Stomach (tissue), 9 donors: ENCODE data around the gene PTPRD. TPM values are rescaled to one million over a fixed set of nuclear protein-coding genes. Genes with fewer than 3 reads are reported as not detected.

Source experiments
- DNase-seq, 2 donors: peaks; one replicate each; pipeline versions ENCODE4 v3.0.0 to v3.0.0-alpha.2; 2013 to 2019
- H3K27ac ChIP-seq, 5 donors: fragments of 200-600 bp in 4 of 5; sonication (generic) in 4 of 5; one replicate each; pipeline ENCODE4 v1.5.1; 2013 to 2019; ENCODE audit warnings: mild to moderate bottlenecking in 1 of 5, moderate library complexity in 1 of 5
- H3K27me3 ChIP-seq, 3 donors: fragments of 200-600 bp; sonication (generic); one replicate each; pipeline ENCODE4 v1.5.1; 2017 to 2019; ENCODE audit warnings: mixed run types in 1 of 3
- H3K36me3 ChIP-seq, 4 donors: fragments of 200-600 bp; sonication (generic); 1 replicate in 3 of 4; 2 replicates in 1 of 4; pipeline ENCODE4 v1.5.1; 2016 to 2019
- H3K4me1 ChIP-seq, 4 donors: fragments of 200-600 bp; sonication (generic); one replicate each; pipeline ENCODE4 v1.5.1; 2016 to 2019
- H3K4me3 ChIP-seq, 4 donors: fragments of 200-600 bp; sonication (generic) in 3 of 4; one replicate each; pipeline ENCODE4 v1.5.1; 2016 to 2019; ENCODE audit warnings: mild to moderate bottlenecking in 1 of 4
- H3K9me3 ChIP-seq, 4 donors: fragments of 200-600 bp; sonication (generic); one replicate each; pipeline ENCODE4 v1.5.1; 2016 to 2019
- EP300 ChIP-seq: sonication (generic); formaldehyde crosslinking; IDR thresholded peaks from one replicate; pipeline ENCODE4 v1.6.1; 2017; ENCODE audit warnings: antibody characterized with exemption
- POLR2A ChIP-seq, 4 donors: fragments of 450-650 bp; IDR thresholded peaks; one replicate each; pipeline ENCODE4 v1.6.1; 2016; ENCODE audit warnings: antibody characterized with exemption in 4 of 4, control low read depth in 2 of 4, mild to moderate bottlenecking in 1 of 4, moderate library complexity in 1 of 4
- POLR2AphosphoS5 ChIP-seq, 3 donors: sonication (generic); formaldehyde crosslinking; IDR thresholded peaks; one replicate each; pipeline ENCODE4 v1.6.1; 2016; ENCODE audit warnings: antibody characterized with exemption in 3 of 3
- WGBS, 5 donors: extraction: QIAGEN DNeasy Blood & Tissue Kit in 3 of 5; methylation state at CpG; one replicate each; pipeline versions ENCODE4 v1.1.5 to v1.1.7; 2013 to 2018; 5-methylcytosine and 5-hydroxymethylcytosine counted together
- intact Hi-C: fragments of 100-400 bp; cut with DNase I; formaldehyde crosslinking; loops from one replicate; pipeline ENCODE4 v1.15.1; 2023; ENCODE audit warnings: low total_unique reads
- polyA plus RNA-seq, 3 donors: library from polyadenylated mRNA; stranded (reverse); fragments of 200-250 nt; gene quantifications; one replicate each; pipeline ENCODE4 v1.2.3, GENCODE V29; 2013
- total RNA-seq, 5 donors: library from RNA; depleted of rRNA; stranded (reverse); fragments of >200 nt; gene quantifications; one replicate each; pipeline versions ENCODE4 v1.1.0 to v1.2.3, GENCODE V29; 2014 to 2016
- TF ChIP-seq, protein P1 (sequence below), 7 experiments: fragments of 450-650 bp in 4 of 7; fragments of 200-600 bp in 3 of 7; sonication (generic) in 3 of 7; IDR thresholded peaks; one replicate each; pipeline ENCODE4 v1.5.1; 2016 to 2019; ENCODE audit warnings: antibody characterized with exemption in 7 of 7, control low read depth in 2 of 7, mild to moderate bottlenecking in 1 of 7
- donor health status: healthy with polysubstance abuse.
- donor health status: Bipolar disorder and iron deficiency.
- donor health status: healthy.

PTPRD gene
- total and polyA plus RNA-seq, 8 donors, result 0.12 to 53.1 (median 1.2) TPM

DNA sequence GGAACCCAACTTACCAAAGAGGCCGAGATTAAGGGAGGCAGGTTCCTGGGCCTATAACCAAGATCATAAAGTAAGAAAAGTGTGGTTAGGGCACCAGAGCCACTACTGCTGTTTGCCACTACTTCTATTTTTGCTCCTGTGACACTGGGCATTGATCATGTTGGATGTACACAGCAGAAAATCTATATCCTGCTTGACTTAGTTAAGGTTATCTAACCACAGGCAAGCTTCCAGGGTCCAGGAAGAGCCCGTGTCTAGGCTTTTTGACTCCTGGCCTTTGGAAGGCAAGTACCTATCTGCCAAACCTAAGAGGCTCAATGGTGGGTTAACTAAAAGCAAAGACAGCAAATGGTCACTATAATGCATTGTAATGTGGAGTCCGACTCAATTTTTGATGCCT, 2315.8 kb downstream of the PTPRD start:
- no peak for DNase-seq
- WGBS, 5 donors, result 73 to 88% (median 75%) methylated on average over 3 of the region's 3 CpGs
- no peaks in the 10 kb centered on the region for H3K27me3 ChIP-seq
- intact Hi-C loops, result no loop called here
- H3K36me3 ChIP-seq, result no peaks in the 10 kb centered on the region
- no peak overlapping the region for H3K27ac ChIP-seq
- no peak overlapping the region for H3K4me3 ChIP-seq
- H3K9me3 ChIP-seq, result no peaks in the 10 kb centered on the region
- TF ChIP-seq, protein P1, sequence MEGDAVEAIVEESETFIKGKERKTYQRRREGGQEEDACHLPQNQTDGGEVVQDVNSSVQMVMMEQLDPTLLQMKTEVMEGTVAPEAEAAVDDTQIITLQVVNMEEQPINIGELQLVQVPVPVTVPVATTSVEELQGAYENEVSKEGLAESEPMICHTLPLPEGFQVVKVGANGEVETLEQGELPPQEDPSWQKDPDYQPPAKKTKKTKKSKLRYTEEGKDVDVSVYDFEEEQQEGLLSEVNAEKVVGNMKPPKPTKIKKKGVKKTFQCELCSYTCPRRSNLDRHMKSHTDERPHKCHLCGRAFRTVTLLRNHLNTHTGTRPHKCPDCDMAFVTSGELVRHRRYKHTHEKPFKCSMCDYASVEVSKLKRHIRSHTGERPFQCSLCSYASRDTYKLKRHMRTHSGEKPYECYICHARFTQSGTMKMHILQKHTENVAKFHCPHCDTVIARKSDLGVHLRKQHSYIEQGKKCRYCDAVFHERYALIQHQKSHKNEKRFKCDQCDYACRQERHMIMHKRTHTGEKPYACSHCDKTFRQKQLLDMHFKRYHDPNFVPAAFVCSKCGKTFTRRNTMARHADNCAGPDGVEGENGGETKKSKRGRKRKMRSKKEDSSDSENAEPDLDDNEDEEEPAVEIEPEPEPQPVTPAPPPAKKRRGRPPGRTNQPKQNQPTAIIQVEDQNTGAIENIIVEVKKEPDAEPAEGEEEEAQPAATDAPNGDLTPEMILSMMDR (IDR thresholded peaks at IDR 0.05), result no peak
- TF ChIP-seq POLR2AphosphoS5 (IDR thresholded peaks at IDR 0.05) (no peak), POLR2A (IDR thresholded peaks at IDR 0.05) (no peak), EP300 (no peak)
- H3K4me1 ChIP-seq, result no peaks in the 10 kb centered on the region

DNA sequence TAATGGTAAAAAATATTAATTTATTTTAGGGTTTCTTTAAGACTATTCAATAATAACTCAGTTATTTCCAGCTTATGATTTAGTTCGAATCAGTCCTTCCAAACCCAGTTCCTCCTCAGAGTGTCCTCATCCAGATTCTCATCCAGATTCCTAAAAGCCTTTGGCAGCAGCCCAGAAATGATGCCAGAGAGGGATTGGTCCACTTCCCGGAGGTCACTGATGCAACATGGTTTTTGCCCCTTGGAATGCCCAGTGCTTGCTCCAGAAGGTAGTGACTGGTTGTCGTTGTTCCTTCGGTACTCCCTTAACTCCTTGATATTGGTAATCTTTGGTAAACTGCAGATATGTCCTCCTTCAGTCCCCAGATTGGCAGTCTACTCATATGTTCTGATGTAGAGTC, 2320.1 kb downstream of the PTPRD start:
- H3K4me1 ChIP-seq, result peaks cover 0 to 18% (median 8%) of the 10 kb centered on the region in 4 donors
- intact Hi-C loops, result no loop called here
- no peaks in the 10 kb centered on the region for H3K27me3 ChIP-seq
- H3K9me3 ChIP-seq, result no peaks in the 10 kb centered on the region
- TF ChIP-seq, protein P1 (IDR thresholded peaks at IDR 0.05), result no peak
- TF ChIP-seq POLR2A (IDR thresholded peaks at IDR 0.05) (no peak), EP300 (no peak), POLR2AphosphoS5 (IDR thresholded peaks at IDR 0.05) (no peak)
- DNase-seq, result no peak
- WGBS, 5 donors, result 67 to 88% (median 82%) methylated on average over 4 of the region's 4 CpGs
- H3K36me3 ChIP-seq, result no peaks in the 10 kb centered on the region
- no peak overlapping the region for H3K27ac ChIP-seq
- no peak overlapping the region for H3K4me3 ChIP-seq

DNA sequence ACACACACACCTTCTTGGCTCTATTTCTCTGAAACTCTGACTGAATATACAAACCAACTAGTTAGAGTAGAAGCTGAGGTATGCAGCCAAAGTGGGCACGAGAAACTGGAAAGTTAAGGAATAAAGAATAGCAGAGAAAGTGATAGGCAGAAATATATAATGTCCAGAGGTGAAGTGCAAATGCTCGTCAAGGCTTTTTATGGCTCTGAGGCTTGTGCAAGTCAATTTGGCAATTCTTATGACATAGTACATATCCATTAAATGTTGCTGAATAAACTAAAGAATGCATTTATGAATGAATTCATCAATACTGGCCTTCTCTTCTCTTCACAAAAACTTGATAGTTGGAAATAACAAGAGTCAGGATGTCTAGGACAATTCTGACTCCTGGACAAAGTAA, 2323.1 kb downstream of the PTPRD start:
- no peak overlapping the region for H3K4me3 ChIP-seq
- DNase-seq, result no peak
- H3K36me3 ChIP-seq, result no peaks in the 10 kb centered on the region
- TF ChIP-seq EP300 (no peak), POLR2A (IDR thresholded peaks at IDR 0.05) (no peak), POLR2AphosphoS5 (IDR thresholded peaks at IDR 0.05) (no peak)
- TF ChIP-seq, protein P1 (IDR thresholded peaks at IDR 0.05), result no peak
- no peaks in the 10 kb centered on the region for H3K27me3 ChIP-seq
- WGBS, 5 donors, result 19 to 44% (median 38%) methylated on average over 2 of the region's 2 CpGs
- no peaks in the 10 kb centered on the region for H3K9me3 ChIP-seq
- H3K4me1 ChIP-seq, result peaks cover 0 to 22% (median 8%) of the 10 kb centered on the region in 4 donors
- no peak overlapping the region for H3K27ac ChIP-seq
- intact Hi-C loops, result no loop called here

DNA sequence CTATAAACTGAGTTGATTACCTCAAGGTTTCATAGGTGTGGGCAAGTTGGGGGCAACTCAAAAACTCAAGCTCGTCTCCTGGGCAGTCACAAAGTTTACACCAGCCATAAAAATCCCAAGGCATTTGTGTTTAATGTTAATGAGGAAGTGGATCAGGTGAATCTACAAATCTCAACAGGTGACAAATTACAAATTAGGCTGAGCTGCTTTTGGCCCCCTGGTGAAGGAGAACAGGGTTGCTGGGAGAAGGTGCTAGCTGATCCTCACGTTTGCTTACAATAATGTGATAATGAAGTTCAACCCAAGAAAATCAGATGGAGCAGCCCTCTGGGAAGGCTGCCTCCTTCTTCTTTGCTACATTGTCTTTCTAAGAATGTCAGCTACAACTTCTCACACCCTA, 2324.8 kb downstream of the PTPRD start:
- peak overlapping the region; percentile 12 to 64 (median 41) for H3K27ac ChIP-seq
- WGBS, 5 donors, result 29 to 60% (median 36%) methylated on average over 2 of the region's 2 CpGs
- H3K4me3 ChIP-seq, result no peak overlapping the region
- no peaks in the 10 kb centered on the region for H3K27me3 ChIP-seq
- DNase-seq, result peak in 1 of 2 donors; percentile 26
- H3K4me1 ChIP-seq, result peaks cover 0 to 22% (median 8%) of the 10 kb centered on the region in 4 donors
- H3K36me3 ChIP-seq, result no peaks in the 10 kb centered on the region
- TF ChIP-seq POLR2A (IDR thresholded peaks at IDR 0.05), result no peak
- no peak for TF ChIP-seq EP300
- no peak for TF ChIP-seq POLR2AphosphoS5 (IDR thresholded peaks at IDR 0.05)
- H3K9me3 ChIP-seq, result no peaks in the 10 kb centered on the region
- intact Hi-C loops, result no loop called here

DNA sequence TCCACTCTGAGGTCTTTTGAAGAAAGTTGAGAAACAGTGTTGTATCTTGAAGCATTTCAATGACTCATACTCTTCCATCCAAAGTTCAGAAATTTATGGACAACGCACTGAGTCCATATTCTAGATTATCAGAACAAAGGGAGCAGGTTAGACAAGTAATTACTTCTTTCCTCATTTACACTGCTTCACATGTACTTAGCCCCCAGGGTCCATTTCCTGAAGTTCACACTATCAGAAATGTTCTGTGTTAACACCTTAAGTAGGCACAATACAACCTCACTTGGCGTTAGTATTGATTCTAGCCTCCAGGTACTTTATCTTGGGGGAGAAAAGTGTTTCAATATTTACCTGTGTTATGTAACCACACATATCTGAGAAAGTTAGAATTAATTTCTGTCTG, 2325.3 kb downstream of the PTPRD start:
- H3K9me3 ChIP-seq, result no peaks in the 10 kb centered on the region
- H3K4me3 ChIP-seq, result no peak overlapping the region
- H3K36me3 ChIP-seq, result no peaks in the 10 kb centered on the region
- peaks cover 0 to 22% (median 8%) of the 10 kb centered on the region in 4 donors for H3K4me1 ChIP-seq
- DNase-seq, result peak in 1 of 2 donors; percentile 80
- H3K27me3 ChIP-seq, result no peaks in the 10 kb centered on the region
- H3K27ac ChIP-seq, result peak overlapping the region in 4 of 5 donors; percentile 12 to 64 (median 32)
- intact Hi-C loops, result no loop called here
- WGBS, 5 donors, result 26 to 58% (median 36%) methylated on average over 2 of the region's 2 CpGs
- TF ChIP-seq POLR2AphosphoS5 (IDR thresholded peaks at IDR 0.05), result peak in 2 of 3 donors; percentile 52 to 78
- TF ChIP-seq POLR2A (IDR thresholded peaks at IDR 0.05), result no peak
